NCI-H2196 treated with DMSO at 0.1 percent for 48 hours (cell line): Measurements from ENCODE around the gene PUDP.
"Not testable (repeated sequence)": the region's sequence is repeated elsewhere in the genome, so short reads cannot be mapped to it uniquely, and the experiment has no call there.

Source experiments
- DNase-seq: peaks from one replicate; lab custom pipeline; 2025; ENCODE audit not compliant: unreplicated experiment; lab: John Stamatoyannopoulos, UW

The PUDP gene

DNA sequence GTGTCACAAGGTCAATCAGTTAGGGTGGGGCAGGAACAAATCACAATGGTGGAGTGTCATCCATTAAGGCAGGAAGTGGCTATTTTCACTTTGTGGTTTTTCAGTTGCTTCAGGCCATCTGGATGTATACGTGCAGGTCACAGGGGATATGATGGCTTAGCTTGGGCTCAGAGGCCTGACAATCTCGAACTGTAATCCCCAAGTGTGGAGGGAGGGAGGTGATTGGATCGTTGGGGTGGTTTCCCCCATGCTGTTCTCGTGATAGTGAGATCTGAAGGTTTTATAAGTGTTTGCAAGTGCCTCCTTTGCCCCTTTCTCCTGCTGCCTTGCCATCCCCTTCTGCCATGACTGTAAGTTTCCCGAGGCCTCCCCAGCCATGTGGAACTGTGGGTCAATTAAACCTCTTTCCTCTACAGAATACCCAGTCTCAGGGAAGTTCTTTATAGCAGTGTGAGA, 37.1 kb downstream of the PUDP start:
- DNase-seq = no peak

DNA sequence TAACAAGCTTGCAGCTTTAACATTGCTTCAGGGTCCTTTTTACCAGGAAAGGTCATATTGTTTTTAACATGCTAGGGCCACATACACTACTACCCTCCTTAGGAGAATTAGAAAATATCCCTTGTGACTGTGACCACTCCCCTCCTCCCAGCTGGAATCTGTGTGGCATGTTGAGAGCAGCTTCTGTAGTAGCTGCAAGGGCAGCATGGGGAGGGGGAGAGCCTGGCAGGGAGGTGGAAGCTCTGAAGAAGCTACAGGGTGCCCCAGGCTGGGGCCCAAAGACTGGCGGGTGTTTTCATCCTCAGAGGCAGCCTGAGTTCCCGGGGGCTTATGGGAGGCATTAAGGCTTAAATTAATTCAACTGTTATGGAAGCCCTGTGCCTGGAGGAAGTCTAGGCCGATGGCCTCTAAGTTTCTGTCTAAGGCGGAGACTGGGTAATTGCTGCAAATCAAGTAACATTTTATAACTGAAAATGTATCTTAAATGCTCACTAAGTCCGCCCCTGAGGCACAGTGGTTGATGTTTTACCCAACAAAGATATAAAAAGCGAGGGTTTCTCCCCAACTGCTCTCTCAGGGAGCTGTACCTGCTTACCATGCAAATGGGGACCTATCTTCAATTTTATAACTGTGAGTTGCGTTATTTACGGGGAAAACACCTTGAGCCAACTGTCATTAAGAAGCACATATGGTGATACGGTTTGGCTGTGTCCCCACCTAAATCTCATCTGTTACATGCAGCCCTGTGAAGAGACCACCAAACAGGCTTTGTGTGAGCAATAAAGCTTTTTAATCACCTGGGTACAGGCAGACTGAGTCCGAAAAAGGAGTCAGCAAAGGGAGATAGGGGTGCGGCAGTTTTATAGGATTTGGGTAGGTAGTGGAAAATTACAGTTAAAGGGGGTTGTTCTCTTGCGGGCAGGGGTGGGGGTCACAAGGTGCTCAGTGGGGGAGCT, 37.8 kb downstream of the PUDP start:
- no peak for DNase-seq

DNA sequence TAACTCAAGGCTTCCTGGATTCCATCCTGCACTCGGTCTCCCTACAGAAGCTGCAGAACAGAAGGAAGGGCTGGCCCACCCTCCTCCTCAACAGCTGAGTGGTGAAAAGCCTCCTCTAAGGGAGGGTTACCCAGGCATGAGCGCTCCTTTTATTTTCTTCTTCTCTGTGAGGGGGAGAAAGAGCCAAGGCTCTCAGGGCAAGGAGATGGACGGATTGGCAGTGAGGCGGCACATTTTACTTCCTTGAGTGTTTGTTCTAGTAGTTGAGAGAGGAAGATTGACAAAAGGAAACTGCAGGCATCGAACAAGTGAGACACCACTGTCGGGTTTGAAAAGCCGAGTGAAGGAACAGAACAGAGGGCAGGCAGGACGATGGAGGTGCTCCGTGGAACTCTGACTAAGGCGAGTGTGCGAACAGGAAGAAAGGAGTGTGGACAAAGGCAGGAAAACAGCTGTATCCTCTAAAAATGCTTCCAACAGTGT, 38.9 kb downstream of the PUDP start:
- DNase-seq = no peak

DNA sequence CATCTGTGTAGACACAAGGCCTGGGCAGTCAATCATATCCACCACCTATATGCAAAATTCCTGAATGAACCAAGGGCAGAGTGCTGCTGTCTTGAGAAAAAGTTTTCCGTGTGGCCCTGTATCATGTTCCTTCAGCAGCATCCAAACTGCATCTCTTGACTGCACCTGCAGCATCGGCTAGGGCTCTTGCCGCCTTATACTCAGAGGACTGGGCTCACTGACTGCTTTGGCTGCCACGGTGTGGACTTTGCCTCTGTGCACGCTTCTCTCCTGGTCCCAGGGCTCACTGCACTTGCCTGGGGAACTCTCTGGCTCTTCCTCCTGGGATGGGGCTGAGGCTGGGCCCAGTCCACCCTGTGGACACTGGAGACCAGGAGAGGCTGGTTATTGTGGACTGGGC, 39.9 kb downstream of the PUDP start:
- DNase-seq = no peak

DNA sequence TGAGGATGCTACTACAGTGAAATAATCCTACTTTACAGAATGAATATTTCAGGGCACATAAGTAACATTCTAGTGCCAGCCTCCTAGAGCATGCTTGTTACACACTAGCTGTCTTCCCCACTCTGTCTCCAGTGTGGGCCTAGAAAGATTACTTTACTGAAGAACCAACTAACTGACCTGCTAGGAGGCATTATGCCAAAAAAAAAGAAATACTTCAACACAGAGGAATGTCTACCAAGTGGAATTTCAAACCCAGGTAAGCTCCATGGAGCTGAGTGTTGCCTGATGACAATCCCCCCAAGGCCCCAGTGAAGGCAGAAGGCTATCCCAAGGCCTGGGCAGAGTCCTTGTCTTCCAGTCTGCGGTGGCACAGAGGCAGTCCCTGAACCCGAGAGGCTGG, 41.3 kb downstream of the PUDP start:
- DNase-seq = no peak

DNA sequence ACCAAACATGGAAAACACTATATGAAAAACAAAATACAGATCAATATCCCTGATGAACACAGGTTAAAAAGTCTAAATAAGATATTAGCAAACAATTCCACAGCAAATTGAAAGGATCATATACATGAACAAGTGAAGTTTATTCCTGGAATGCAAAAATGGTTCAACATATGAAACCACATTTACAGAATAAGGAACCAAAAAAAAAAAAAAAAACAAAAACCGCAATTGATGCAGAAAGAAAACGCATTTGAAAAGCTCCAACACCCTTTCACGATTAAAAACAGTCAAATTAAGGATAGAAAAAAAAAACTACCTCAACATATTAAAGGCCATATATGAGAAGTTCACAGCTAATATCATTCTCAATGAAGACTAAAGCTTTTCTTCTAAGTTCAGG, 45.8 kb downstream of the PUDP start:
- no peak for DNase-seq

DNA sequence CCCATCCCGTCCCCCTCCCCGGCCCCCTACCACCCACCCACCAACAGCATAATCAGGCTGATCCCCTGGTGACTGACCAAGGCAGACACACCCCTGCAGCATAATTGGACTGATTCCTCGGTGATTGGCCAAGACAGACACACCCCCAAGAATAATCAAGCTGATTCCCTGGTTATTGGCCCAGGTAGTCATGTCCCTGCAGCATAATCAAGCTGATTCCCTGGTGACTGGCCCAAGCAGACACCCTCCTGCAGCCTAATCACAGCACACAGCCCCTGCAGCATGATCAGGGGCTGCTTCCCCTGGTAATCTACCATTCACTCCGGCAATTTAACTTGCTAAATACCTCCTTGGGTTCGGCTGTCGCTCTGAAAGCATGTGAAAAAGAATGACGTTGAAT, 47.9 kb downstream of the PUDP start:
- no peak for DNase-seq

DNA sequence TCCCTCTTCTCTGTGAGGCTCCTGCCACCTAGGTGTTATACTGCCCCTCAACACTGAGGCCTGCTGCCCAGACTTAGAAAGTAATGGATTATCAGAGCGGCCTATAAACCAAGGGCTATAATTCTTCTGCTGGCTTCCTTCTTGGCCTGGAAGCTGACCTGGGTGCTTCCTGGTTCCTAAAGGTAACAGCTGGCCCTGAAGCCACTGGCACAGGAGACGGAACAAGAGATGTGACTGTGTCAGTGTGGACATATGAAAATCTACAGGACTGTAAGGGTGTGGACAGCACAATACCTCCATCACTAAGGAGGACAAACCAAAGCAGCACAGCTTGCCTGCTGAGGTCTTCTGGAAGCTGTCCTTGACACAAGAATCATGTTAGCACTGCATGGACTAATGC, 52.3 kb downstream of the PUDP start:
- DNase-seq = not testable (repeated sequence)

DNA sequence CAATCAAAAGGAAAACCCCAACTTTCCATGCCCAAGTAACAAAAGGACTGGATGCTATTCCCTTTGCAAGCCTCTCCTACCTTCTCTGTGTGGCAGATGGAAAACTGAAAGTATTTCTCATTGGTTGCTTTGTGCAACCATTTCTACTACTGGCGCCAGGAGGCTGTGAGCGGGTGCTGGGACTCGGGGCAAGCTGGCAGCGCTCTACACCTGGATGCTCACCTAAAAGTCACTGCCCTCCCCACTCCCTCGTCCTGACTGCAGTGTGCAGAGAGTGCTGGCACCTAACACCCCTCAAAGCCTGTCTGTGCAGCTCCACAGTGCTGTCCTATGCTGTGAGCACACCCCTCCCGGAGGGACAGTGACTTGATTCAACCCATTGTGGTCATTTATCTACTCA, 54.6 kb downstream of the PUDP start:
- DNase-seq = no peak

DNA sequence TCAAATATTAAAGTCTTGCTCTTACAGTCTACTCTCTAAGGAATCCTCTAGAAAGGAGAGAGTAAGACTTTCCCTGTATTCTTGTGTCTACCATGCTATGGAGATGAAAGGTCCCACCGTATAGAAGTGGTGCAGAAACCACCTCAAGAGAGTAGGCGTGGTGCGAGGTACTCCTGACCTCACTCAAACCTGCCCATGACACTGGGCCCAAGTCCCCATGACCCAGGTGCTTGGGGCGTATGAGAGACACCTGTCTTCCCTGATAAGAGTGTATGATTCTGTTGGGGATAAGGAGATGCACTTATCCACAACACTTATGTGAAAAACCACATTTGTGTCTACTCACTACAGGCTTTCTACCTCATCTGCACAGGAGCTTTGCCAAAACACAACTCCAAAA, 55.4 kb downstream of the PUDP start:
- no peak for DNase-seq

DNA sequence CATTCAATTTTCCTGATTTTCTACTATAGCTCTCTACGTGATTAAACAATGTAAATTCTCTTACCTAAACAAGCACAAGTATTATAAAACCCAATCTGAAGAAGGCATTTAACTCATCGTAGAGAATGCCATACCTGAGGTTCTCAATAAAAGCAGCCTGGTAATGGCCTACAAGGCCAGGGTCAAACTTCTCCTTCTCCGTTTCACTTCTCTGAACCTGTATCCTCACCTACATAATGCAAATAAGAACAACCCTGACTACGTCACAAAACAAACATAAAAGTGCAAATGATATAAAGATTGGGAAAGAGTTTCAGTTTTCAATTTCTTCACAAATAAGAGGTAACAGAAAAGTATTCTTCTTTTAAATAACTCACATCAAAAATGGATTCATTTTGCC, 56.0 kb downstream of the PUDP start:
- no peak for DNase-seq

DNA sequence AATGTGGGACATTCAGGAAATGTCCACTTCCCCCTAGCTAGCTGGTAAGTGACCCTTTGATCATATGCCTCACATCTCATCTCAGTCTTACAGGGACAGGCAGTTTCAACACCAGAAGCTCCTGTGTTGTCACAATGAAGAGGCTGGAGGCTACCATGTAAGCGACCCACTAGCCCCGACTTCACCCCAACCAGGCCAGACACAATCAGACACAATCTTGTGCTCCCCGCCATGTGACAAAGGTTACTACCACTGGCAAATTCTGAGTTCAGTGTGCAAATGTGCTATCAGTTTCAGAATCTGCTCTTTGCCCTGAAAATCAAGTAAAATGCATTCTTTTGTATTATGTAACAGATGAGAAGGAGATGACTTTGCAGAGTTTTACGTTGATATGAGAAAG, 57.3 kb downstream of the PUDP start:
- DNase-seq = no peak

DNA sequence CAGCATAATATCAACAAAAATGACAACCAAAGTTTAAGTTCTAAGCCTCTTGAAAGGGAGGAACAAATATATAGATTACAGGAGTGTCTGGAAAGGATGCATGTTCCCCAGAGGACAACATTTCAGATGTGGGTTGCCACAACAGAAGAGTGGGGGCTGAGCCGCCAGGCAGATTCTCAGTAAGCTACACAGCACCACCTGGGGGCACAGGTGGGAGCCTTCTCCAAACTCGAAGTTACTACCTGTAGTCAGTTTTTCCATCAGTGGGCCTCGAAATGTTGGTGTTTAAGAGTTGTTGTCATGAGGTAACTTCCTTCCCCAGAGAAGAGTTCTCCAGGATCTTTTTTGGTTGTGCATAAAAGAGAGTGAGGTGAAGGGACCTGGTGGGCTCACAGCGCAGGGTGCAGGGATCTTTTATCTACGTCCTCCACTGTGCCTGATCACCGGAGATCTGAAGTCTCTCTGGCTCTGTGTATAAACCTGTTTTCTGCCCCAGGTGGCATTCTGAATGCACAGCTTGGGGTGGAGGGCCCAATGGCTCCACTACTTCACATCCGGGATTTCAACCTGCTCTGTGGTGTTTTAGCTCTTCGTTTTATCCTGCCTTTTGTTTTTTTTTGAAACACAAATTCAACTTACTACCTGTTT, 58.9 kb downstream of the PUDP start:
- no peak for DNase-seq

DNA sequence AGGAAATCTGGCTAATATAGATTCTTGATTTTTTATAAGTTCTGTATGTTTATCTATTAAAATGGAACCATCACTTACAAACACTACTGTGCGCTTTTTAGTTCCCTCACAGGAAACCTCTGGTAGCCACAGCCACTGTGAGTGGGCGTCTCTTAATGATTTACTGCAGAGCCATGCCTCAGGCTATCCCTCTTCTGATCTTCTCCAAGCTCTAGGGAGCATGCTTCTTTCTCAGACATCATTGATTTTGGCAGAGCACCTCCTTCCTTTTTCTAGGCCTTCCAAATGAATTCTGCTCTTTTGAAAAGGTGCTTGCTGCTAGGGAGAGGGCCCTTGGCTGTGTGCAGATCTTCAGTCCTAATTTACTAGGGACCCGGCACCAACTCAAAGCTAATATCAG, 61.6 kb downstream of the PUDP start:
- DNase-seq = no peak

DNA sequence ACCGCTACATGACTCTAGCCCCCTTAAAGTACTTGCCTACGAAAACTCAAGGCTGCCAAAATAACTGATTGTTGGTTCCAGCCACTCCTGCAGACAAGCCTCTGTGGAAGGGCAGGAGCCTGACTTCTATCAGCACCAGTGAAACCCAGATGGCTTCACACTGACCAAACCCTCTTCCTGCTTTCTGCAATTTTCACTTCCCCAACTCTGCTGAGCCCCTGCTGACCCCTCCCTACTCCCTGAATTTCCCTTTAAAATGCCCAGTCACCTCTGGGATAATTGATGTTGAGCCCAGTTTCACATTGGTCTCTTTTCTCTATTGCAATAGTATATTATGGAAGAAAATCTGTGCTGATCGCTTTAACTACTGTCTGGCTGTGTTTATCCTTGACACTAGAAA, 62.1 kb downstream of the PUDP start:
- no peak for DNase-seq

DNA sequence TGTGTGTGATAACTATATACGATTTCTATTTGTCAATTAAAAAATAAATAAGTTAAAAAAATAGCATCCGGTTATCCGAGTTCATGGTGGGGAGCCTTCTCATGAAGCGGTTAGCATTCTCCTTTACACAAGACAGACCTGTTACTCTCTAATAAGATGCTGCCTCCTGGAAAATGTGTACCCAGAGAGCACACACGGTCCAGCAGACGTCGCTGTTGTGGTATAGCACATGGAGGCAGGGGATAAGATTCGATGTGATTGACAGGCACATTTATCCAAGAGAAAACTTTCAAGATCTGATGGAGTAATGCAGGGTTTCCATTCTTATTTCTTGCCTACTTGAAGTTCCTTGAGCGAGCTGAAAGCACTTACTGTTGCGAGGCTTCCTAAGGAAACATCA, 63.1 kb downstream of the PUDP start:
- no peak for DNase-seq

DNA sequence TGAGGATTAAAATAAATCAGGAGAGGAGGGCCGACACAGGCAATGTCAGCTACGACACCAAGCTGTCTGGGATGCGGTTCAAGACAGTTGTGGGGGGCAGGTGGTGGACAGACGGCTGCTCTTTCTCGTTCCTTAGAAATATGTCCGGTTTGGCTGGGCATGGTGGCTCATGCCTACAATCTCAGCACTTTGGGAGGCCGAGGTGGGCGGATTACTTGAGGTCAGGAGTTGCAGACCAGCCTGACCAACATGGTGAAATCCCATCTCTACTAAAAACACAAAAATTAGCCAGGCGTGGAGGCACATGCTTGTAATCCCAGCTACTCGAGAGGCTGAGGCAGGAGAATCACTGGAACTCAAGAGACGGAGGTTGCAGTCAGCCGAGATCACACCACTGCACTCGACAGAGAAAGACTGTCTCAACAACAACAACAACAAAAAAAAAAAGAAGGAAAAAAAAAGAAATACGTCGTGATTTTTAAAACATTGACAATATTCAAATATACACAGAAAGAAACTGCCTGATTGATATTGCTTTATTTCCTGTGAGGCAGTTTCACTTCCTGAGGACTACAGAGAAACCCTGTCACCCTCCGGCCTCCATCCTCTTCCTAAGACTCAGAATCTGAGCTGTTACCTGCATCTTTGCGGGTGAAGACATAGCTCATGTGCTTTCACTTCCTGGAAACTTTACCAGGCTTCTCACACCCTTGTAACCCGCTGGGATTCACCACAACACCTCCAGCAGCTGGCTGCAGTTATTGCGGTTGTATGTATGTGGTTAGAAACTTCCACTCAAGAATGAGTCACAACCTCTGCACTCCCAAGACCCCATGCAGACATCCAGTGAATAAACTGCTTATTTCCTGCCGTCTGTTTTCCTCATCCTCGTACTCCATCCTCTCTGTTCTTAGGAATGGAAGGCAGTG, 64.2 kb downstream of the PUDP start:
- no peak for DNase-seq

DNA sequence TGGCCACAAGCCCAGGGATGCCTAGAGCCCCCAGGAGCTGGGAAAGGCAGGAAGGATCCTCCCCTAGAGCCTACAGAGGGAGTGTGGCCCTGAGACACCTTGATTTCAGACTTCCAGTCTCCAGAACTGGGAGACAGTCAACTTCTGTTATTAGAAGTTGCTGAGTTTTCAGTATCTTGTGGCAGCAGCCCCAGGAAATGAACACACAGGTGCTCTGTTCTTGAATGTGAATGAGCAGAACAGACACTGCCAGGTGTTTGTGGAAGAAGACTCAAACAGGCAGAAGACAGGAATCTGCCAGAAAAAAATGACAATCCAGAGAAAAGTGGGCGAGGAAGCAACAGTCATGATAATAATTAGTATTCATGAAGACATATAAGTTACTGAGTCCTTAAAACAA, 64.9 kb downstream of the PUDP start:
- DNase-seq = no peak

DNA sequence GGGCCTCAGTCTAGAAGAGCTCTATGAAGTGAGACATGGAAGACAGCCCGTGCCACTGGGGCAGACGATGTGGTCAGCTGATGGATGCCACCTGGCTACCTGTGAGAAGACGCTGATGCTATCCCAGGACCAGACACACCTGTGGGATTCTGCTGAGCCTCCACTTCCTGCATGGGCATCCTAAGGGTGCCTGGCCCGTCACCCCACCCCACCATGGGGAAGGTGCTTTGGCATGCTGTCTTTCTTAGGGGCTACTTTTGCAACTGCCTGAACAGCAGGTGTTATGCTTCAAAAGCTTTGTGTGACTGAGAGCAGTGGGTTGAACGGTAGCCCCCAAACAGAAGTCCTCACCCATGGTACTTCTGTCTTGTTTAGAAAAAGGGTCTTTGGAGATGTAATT, 65.4 kb downstream of the PUDP start:
- DNase-seq = no peak

DNA sequence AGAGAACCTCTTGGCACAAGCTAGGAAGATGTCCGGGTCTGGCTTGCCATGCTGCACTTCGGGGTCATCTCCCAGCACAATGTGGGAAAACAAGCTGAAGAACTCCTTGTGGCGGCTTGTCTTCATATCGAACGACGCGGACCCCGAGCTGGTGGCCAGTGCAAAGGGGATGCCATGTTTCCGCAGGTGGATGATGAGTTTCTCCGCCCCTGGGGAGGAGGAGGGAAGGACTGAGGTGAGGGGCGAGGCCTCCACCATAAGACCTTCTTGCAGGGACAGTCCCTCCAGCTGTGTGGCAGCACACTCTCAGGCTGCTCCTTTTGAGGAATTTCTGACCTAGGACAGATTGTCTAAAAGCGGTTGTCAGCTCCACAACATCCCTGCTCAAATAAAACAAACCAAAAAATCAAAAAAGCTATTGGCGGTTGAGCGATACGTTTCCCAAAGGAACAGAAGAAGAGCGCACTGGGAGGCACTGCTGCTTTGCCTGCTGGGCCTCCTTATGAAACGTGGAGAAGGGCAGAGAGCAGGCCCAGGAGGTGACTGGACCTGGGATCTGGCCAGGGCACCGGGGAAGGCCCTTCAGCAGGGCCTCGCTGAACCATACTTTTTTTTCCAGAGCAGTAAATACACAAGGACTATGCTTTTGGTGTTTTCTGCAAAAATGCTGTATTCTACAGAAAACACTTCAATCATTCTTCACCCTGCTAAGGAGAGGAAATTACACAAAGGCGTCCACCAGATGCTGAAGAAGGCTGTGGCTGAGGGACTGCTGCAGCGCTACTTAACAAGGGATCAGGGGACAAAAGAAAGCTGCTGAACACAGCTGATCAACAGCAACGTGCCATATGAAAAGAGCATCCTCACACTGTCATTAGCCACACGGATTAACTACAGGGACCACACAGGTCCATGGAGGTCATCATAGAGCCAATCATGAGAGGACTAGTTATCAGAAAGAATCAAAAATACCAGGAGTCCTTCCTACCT, 70.4 kb downstream of the PUDP start:
- no peak for DNase-seq
